IPS DF 19.7 (cell line): Measurements from ENCODE around the gene OR4D11.
"Not testable (repeated sequence)": the region's sequence is repeated elsewhere in the genome, so short reads cannot be mapped to it uniquely, and the experiment has no call there.

Experiments
- DNase-seq: peaks from one replicate; pipeline ENCODE4 v3.0.0-alpha.2; 2013; ENCODE audit warnings: low read depth, low spot score

The OR4D11 gene

DNA sequence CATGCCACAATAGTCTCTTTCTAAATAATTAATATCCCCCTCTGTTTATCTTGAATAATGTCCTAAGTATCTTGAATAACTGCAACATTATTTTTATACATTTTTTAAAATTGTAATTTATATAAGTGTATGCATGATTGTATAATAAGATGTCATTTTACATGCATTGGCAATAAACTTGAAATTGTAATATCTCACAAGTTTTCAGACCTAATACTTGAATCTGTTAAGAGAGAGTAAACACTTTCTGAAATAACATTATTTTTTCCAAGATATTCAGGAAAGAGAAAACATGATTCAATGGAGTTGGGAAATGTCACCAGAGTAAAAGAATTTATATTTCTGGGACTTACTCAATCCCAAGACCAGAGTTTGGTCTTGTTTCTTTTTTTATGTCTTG lies at the start of gene OR4D11:
TSS of gene OR4D11 (plus strand) at position 301 of the 400 bp plus-strand sequence. CDS start at position 301, 0 bp downstream.
- DNase-seq: no peak

- no peak for DNase-seq
These were observed 46.7 kb upstream of the OR4D11 start, which contains the start of gene OR4D6 for GRCh38 chr11:59456661-59457060. Gene OR4D6 (plus strand): TSS chr11:59456961. CDS start chr11:59456961, 0 bp downstream.

- no peak for DNase-seq
These were observed 43.5 kb upstream of the OR4D11 start for GRCh38 chr11:59459916-59460315.

- no peak for DNase-seq
These were observed 40.2 kb upstream of the OR4D11 start for GRCh38 chr11:59463190-59463641.

- DNase-seq: no peak
These were observed 30.4 kb upstream of the OR4D11 start, which contains the start of gene OR4D10 for GRCh38 chr11:59473015-59473414. Gene OR4D10 (plus strand): TSS chr11:59473315. CDS start chr11:59477430, 4,115 bp downstream.

- DNase-seq: no peak
These were observed 28.2 kb upstream of the OR4D11 start for GRCh38 chr11:59475176-59475575.

- DNase-seq: no peak
These were observed 23.5 kb upstream of the OR4D11 start for GRCh38 chr11:59479906-59480305.

- DNase-seq: no peak
These were observed 23.0 kb upstream of the OR4D11 start for GRCh38 chr11:59480359-59480758.

- no peak for DNase-seq
These were observed 1.4 kb upstream of the OR4D11 start for GRCh38 chr11:59501931-59502330.

- DNase-seq: no peak
These were observed 7.7 kb downstream of the OR4D11 start, which contains the start of gene OR4D9 for GRCh38 chr11:59510941-59511589. Gene OR4D9 (plus strand): TSS chr11:59511539. CDS start chr11:59514913, 3,374 bp downstream.

DNA sequence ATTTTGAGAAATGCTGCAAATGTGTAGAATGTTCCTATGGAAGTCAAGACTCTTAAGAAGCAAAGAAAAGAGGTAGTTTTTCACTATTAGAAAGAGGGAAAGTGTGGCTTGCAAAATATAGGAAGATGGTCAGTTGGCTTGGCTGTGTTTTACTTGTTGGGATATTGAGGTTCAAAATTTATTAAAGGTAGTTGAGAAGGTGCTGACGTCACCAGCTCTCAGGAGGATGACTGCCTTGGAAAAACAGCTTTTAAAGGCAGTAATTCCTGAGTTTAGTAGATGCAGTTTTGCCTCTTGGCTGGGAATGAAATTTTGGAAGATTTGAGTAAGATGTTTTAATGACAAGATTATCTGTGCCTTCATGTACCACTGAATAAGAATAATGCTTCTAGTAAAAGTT lies 8.3 kb downstream of the OR4D11 start:
- no peak for DNase-seq

DNA sequence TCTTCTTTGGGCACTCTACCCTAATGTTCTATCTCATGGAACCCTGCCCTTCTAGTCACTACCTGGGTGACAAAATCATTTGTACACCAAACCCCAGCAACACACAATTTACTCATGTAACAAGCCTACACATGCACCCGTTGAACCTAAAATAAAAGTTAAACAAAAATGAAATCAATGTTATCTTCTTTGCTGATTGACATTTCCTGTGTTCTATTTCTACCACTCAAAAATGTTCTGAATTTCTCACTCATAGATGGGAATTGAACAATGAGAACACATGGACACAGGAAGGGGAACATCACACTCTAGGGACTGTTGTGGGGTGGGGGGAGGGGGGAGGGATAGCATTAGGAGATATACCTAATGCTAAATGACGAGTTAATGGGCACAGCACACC lies 16.8 kb downstream of the OR4D11 start:
- not testable (repeated sequence) for DNase-seq

- no peak for DNase-seq
These were observed 17.4 kb downstream of the OR4D11 start for GRCh38 chr11:59520741-59521140.

DNA sequence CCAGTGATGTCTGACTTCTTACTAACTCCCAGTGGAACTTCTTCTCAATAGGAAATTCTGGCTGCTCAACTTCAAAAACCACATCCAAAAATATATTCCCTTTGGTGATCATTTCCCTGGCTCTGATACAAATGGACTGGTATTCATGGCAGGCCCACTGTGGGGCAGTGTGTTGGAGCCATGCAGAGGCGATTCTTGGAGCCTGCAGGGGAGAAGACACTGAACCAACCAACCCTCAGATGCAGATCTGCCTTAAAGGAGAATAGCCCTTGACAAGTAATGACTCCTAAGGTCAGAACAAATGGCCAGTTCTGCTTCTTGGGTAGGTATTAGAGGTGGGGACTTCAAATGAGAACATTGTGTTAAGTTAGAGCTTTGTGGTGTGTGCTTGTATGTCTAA lies 20.2 kb downstream of the OR4D11 start:
- no peak for DNase-seq

DNA sequence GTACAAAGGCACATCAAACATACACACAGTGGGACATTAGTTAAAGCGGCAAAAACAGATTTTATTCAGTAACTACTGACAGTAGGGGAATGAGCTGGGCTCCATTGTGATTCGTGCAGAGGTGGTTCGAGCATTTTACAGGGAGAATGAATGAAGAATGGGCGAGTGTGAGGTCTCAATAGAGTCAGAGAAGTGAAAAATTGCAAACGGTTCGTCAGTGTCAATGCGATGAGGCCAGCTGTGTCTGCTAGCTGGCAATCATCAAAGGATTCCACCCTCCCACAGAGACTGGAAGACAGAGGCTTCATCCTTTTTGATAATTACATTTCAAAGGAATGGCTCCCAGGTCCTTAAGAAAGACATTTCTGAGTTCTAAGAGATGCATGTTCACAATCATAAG lies 25.3 kb downstream of the OR4D11 start:
- no peak for DNase-seq

DNA sequence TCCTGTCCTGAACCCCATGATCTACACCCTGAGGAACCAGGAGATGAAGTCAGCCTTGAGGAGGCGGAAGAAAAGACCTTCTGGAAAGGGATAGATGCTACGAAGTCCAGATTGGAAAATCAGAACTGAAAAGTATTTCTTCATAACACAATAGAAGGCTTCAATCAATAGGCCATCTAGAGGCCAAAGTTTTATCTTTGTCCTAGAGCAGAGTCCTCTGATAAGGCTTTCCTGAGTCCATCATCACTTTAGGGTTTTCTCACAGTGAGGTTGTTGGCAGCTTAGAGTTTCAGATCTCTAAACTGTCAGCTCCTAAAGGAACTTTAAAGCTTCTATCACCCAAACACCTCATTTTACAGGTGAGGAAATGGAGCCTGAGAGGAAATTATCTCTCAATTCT lies 29.2 kb downstream of the OR4D11 start:
- no peak for DNase-seq

- no peak for DNase-seq
These were observed 31.3 kb downstream of the OR4D11 start for GRCh38 chr11:59534676-59535075.

- no peak for DNase-seq
These were observed 38.9 kb downstream of the OR4D11 start for GRCh38 chr11:59542142-59542810.

GRCh38 chr11:59543713-59544112 lies 40.3 kb downstream of the OR4D11 start:
- DNase-seq: not testable (repeated sequence)

DNA sequence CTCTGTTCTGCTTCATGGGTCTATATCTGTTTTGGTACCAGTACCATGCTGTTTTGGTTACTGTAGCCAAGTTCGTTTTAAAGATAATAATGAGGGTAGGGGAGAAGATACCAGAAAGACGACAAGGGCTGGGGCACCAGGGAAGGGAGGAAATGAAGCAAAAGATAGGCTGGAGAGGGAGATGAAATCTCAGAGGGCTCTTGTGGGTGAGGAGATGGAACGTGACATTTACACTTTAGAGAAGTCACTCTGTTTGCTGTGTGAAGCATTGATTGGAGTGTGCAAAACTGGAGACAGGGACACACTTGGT lies 41.4 kb downstream of the OR4D11 start:
- DNase-seq: no peak

GRCh38 chr11:59545179-59546020 lies 42.0 kb downstream of the OR4D11 start:
- DNase-seq: no peak

DNA sequence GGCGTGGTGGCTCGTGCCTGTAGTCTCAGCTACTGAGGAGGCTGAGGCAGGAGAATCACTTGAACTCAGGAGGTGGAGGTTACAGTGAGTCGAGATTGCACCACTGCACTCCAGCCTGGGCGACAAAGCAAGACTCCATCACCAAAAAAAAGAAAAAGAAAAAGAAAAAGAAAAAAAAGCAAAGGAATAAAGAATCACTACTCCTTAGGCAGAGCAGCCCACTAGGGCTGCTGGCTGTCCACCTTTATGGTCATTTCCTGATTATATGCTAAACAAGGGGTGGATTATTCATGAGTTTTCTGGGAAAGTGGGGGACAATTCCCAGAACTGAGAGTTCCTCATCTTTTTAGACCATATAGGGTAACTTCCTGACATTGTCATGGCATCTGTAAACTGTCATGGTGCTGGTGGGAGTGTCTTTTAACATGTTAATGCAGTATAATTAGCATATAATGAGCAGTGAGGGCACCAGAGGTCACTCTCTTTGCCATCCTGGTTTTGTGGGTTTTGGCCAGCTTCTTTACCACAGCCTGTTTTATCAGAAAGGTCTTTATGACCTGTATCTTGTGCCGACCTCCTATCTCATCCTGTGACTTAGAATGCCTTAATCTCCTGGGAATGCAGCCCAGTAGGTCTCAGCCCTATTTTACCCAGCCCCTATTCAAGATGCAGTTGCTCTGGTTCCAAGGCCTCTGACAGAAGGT lies 44.4 kb downstream of the OR4D11 start:
- not testable (repeated sequence) for DNase-seq
